Right atrium auricular region (tissue), 2 donors: ENCODE results near the gene DAPK1. TPM values are rescaled to one million over a fixed set of nuclear protein-coding genes. Genes with fewer than 3 reads are reported as not detected.
A peak's percentile ranks its signal among the peaks of the same experiment; 100 is the strongest.

ENCODE experiments used
- DNase-seq: peaks from one replicate; pipeline ENCODE4 v3.0.0-alpha.2; 2019; ENCODE audit warnings: low spot score
- H3K27ac ChIP-seq, 2 donors: fragments of 200-600 bp; sonication (generic); 1 replicate in 1 of 2; 2 replicates in 1 of 2; pipeline ENCODE4 v1.5.1; 2016 to 2019
- H3K27me3 ChIP-seq, 2 donors: fragments of 200-600 bp; sonication (generic); one replicate each; pipeline versions ENCODE4 v1.5.1 to v1.6.0; 2017 to 2019
- H3K36me3 ChIP-seq: fragments of 200-600 bp; sonication (generic); one replicate; pipeline ENCODE4 v1.5.1; 2016
- H3K4me1 ChIP-seq, 2 donors: fragments of 200-600 bp; sonication (generic); one replicate each; pipeline versions ENCODE4 v1.5.1 to v1.6.0; 2017 to 2019
- H3K4me3 ChIP-seq, 2 donors: fragments of 200-600 bp; sonication (generic); 1 replicate in 1 of 2; 2 replicates in 1 of 2; pipeline ENCODE4 v1.5.1; 2017 to 2019; ENCODE audit warnings: mild to moderate bottlenecking in 1 of 2, moderate library complexity in 1 of 2
- H3K9me3 ChIP-seq, 2 donors: fragments of 200-600 bp; sonication (generic); one replicate each; pipeline ENCODE4 v1.5.1; 2019
- CTCF ChIP-seq, 2 donors: fragments of 200-600 bp; sonication (generic); IDR thresholded peaks; one replicate each; pipeline ENCODE4 v1.5.1; 2019; ENCODE audit warnings: antibody characterized with exemption in 2 of 2
- total RNA-seq, 2 donors: library from RNA; depleted of rRNA; stranded (reverse); fragments of >200 nt; gene quantifications; one replicate each; pipeline ENCODE4 v1.1.0, GENCODE V29; 2016

DAPK1 gene
- total RNA-seq, 2 donors from 2014 or later = 10.1 to 23.0 TPM

DNA sequence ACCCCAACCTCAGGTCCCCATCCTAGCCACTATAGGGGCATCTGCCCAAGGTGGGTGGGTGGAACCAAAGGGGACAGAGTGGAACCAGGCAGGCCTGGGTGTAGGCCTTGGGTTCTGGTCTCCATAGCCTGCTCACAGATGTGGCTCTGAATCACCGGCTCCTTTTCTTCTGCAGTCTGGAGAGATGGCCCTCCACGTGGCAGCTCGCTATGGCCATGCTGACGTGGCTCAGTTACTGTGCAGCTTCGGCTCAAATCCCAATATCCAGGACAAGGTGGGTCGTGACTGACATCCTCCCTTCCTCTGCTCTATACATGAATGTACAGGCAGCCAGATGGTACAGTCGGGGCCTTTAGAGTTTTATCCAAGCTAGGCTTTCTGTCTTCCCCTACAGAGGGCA lies 150.9 kb downstream of the DAPK1 start:
- H3K9me3 ChIP-seq = no peaks in the 10 kb centered on the region
- no peaks in the 10 kb centered on the region for H3K36me3 ChIP-seq
- no peaks in the 10 kb centered on the region for H3K27me3 ChIP-seq
- no peak overlapping the region for H3K4me3 ChIP-seq
- DNase-seq = no peak
- H3K4me1 ChIP-seq = peaks cover 0 to 2% of the 10 kb centered on the region in 2 donors
- TF ChIP-seq CTCF (IDR thresholded peaks at IDR 0.05) = no peak
- no peak overlapping the region for H3K27ac ChIP-seq

- Histone ChIP-seq H3K4me3 (no peak overlapping the region), H3K27me3 (no peaks in the 10 kb centered on the region), H3K27ac (no peak overlapping the region), H3K9me3 (no peaks in the 10 kb centered on the region), H3K36me3 (no peaks in the 10 kb centered on the region), H3K4me1 (no peaks in the 10 kb centered on the region)
- no peak for DNase-seq
- no peak for TF ChIP-seq CTCF (IDR thresholded peaks at IDR 0.05)
These were observed 153.1 kb downstream of the DAPK1 start for GRCh38 chr9:87650611-87651295.

GRCh38 chr9:87651431-87651830 lies 153.8 kb downstream of the DAPK1 start:
- DNase-seq = no peak
- no peak for TF ChIP-seq CTCF (IDR thresholded peaks at IDR 0.05)
- no peaks in the 10 kb centered on the region for H3K4me1 ChIP-seq
- H3K27me3 ChIP-seq = no peaks in the 10 kb centered on the region
- no peak overlapping the region for H3K4me3 ChIP-seq
- no peak overlapping the region for H3K27ac ChIP-seq
- no peaks in the 10 kb centered on the region for H3K9me3 ChIP-seq
- no peaks in the 10 kb centered on the region for H3K36me3 ChIP-seq

- H3K27ac ChIP-seq = no peak overlapping the region
- no peaks in the 10 kb centered on the region for H3K4me1 ChIP-seq
- no peaks in the 10 kb centered on the region for H3K36me3 ChIP-seq
- no peak overlapping the region for H3K4me3 ChIP-seq
- H3K9me3 ChIP-seq = no peaks in the 10 kb centered on the region
- TF ChIP-seq CTCF (IDR thresholded peaks at IDR 0.05) = no peak
- DNase-seq = peak; percentile 9
- H3K27me3 ChIP-seq = no peaks in the 10 kb centered on the region
These were observed 156.3 kb downstream of the DAPK1 start for GRCh38 chr9:87653941-87654340.

DNA sequence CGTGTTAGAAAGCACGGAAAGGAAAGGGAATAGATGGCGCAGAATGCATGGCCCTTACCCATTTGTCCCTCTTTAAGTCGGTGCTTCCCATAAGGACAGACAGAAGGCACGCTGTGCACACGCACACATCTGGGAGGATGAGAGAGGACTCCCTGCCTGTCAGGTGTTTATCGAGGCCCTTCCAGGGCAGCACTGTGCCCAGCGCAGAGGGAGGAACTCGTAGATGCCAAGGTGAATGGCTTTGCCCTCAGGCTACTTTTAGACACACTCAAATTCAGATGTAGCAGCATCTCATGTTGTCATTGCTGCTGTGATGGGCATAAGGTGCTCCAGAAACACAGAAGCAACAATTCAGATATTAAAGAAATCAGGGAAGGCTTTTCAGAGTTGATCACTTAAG lies 158.1 kb downstream of the DAPK1 start:
- peak; percentile 13 for DNase-seq
- no peaks in the 10 kb centered on the region for H3K4me1 ChIP-seq
- no peak overlapping the region for H3K4me3 ChIP-seq
- no peaks in the 10 kb centered on the region for H3K27me3 ChIP-seq
- TF ChIP-seq CTCF (IDR thresholded peaks at IDR 0.05) = no peak
- no peaks in the 10 kb centered on the region for H3K36me3 ChIP-seq
- no peak overlapping the region for H3K27ac ChIP-seq
- H3K9me3 ChIP-seq = no peaks in the 10 kb centered on the region

GRCh38 chr9:87656485-87656884 lies 158.8 kb downstream of the DAPK1 start:
- Histone ChIP-seq H3K4me1 (no peaks in the 10 kb centered on the region), H3K27me3 (no peaks in the 10 kb centered on the region), H3K27ac (no peak overlapping the region), H3K9me3 (no peaks in the 10 kb centered on the region), H3K36me3 (no peaks in the 10 kb centered on the region), H3K4me3 (no peak overlapping the region)
- no peak for DNase-seq
- no peak for TF ChIP-seq CTCF (IDR thresholded peaks at IDR 0.05)
